ENCODE data around the gene DUSP8. TPM values are rescaled to one million over a fixed set of nuclear protein-coding genes. Genes with fewer than 3 reads are reported as not detected.
"Not testable (repeated sequence)": the region's sequence is repeated elsewhere in the genome, so short reads cannot be mapped to it uniquely, and the experiment has no call there.

DUSP8 gene
- total RNA-seq, 2 experiments from 2014 or later, result 1.5 to 2.1 TPM

DNA sequence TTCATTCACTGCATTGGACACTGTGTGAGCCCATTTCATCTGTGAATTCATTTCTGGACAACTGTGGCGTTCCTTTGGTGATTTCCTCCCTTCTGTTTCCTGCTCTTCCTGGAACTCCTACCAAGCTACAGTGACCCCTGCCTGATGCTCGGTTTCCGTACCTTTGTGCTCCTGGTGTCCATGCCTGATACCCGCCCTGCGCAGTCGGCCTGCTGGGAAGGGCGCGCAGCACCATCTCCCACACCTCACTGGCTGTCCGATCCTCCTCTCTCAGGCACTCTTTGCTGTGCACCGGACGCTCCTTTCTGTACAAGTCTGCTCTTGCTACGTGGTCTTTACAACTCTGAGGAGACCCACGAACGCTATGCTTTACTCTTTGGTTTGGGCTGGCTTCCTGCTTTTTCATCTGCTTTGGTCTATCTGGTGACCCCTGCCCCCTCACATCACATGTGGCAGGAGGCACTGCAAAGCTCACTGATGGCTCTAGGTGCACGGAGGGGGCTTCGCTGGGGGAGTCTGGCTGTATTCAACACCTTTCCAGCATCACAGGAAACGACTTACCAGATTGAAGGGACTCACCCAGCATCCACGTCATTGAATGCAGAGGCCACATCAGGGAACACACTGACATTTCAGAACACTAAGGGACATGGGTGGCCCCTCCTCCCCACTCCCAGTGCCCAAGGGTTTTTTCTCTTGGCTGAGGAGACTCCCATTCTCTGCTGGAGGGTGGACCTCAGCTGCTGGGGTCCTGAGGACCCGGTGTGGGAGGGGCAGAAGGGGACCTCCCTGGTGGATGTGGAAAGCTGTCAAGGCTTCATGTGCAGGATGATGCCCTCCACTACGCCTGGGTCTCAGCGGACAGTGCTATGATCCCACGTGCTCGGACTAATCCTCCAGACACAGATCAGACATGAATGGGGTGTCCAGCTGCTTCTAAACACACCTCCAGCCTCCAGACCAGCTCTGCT lies 58.5 kb downstream of the DUSP8 start:
- H3K9me3 Mint-ChIP-seq, result no peaks in the 10 kb centered on the region
- DNase-seq, result no peak
- H3K27ac Mint-ChIP-seq, result no peak overlapping the region
- no peak overlapping the region for H3K4me3 Mint-ChIP-seq
- H3K36me3 Mint-ChIP-seq, result no peaks in the 10 kb centered on the region
- peaks cover 41% of the 10 kb centered on the region for H3K4me1 Mint-ChIP-seq
- H3K27me3 Mint-ChIP-seq, result no peaks in the 10 kb centered on the region

- not testable (repeated sequence) for H3K27me3 Mint-ChIP-seq, H3K27ac Mint-ChIP-seq, H3K9me3 Mint-ChIP-seq, DNase-seq, H3K4me3 Mint-ChIP-seq, H3K36me3 Mint-ChIP-seq
- peaks cover 40% of the 10 kb centered on the region for H3K4me1 Mint-ChIP-seq
Observed at GRCh38 chr11:1512531-1513258, 59.4 kb downstream of the DUSP8 start.

GRCh38 chr11:1511937-1512496 lies 60.1 kb downstream of the DUSP8 start:
- no peaks in the 10 kb centered on the region for H3K27me3 Mint-ChIP-seq
- peaks cover 35% of the 10 kb centered on the region for H3K4me1 Mint-ChIP-seq
- H3K4me3 Mint-ChIP-seq, result no peak overlapping the region
- H3K36me3 Mint-ChIP-seq, result no peaks in the 10 kb centered on the region
- DNase-seq, result no peak
- no peaks in the 10 kb centered on the region for H3K9me3 Mint-ChIP-seq
- no peak overlapping the region for H3K27ac Mint-ChIP-seq

DNA sequence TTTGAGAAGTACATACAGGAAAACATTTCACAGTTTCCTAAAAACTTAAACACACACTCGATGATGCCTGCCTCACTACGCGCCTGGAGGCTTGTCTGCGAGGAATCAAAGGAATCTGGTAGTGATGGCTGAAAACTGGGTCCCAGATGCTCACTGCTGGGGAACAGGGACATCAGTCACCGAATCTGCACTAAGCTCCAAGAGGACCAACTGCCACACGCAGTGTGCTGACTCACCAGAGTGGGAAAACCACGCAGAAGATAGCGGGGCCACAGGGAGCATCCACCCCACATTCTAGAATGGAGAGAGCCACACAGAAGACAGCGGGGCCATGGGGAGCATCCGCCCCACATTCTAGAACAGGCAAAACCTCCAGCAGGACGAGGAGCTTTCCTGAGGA lies 61.1 kb downstream of the DUSP8 start:
- DNase-seq, result no peak
- Mint-ChIP-seq H3K27me3 (no peaks in the 10 kb centered on the region), H3K4me3 (no peak overlapping the region), H3K36me3 (no peaks in the 10 kb centered on the region), H3K4me1 (peaks cover 30% of the 10 kb centered on the region), H3K27ac (no peak overlapping the region), H3K9me3 (no peaks in the 10 kb centered on the region)

- DNase-seq, H3K36me3 Mint-ChIP-seq, H3K27me3 Mint-ChIP-seq, H3K4me3 Mint-ChIP-seq, H3K9me3 Mint-ChIP-seq, H3K27ac Mint-ChIP-seq: not testable (repeated sequence)
- peaks cover 29% of the 10 kb centered on the region for H3K4me1 Mint-ChIP-seq
Observed at GRCh38 chr11:1510351-1510750, 61.7 kb downstream of the DUSP8 start.

DNA sequence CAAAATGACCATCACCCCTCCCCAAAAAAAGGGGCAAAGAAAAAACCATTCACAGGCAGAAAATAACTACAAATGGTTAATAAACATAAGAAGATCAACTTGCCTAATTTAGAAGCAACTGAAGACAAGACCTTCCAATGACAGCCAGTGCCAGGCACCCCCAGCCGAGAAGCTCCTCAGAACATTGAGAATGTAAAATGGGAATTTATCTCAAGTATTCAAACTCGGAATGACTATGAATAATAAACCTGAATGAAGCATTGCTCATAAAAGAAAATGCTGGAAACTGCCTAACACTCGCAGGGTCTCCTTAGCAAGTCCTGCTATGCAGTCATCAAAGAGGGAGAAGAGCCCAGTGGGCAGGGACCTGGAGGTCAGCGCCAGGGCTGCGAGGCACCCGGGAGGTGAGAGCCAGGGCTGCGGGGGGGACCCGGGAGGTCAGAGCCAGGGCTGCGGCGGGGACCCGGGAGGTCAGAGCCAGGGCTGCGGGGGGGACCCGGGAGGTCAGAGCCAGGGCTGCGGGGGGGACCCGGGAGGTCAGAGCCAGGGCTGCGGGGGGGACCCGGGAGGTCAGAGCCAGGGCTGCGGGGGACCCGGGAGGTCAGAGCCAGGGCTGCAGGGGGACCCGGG lies 62.3 kb downstream of the DUSP8 start:
- Mint-ChIP-seq H3K27me3 (no peaks in the 10 kb centered on the region), H3K36me3 (no peaks in the 10 kb centered on the region), H3K9me3 (no peaks in the 10 kb centered on the region), H3K27ac (no peak overlapping the region), H3K4me1 (peaks cover 27% of the 10 kb centered on the region), H3K4me3 (no peak overlapping the region)
- no peak for DNase-seq

DNA sequence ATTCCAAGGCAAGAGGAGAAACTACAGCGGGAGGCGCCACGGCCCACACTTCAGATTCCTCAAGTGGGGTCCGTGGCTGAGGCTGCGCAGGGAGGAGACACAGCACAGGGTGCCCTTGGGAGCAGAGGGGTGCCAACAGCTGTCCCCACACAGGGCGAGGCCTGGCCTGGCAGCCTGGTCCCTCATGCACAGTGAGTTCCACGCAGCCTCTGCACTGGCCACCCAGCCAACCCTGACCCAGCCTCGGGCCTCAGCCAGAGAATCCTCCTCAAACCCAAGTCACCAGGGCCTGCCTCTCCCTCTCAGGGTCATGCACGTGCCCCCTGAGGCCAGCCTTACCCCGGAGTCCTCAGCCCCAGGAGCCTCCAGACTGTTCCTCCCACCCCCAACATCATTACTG lies 63.1 kb downstream of the DUSP8 start:
- H3K9me3 Mint-ChIP-seq, result no peaks in the 10 kb centered on the region

GRCh38 chr11:1508491-1508891 lies 63.6 kb downstream of the DUSP8 start:
- Mint-ChIP-seq H3K4me1 (peaks cover 25% of the 10 kb centered on the region), H3K9me3 (no peaks in the 10 kb centered on the region), H3K27me3 (no peaks in the 10 kb centered on the region), H3K36me3 (no peaks in the 10 kb centered on the region), H3K4me3 (no peak overlapping the region), H3K27ac (no peak overlapping the region)
- DNase-seq, result no peak

More for the DNA sequence above, 63.1 kb downstream of the DUSP8 start:
- no peaks in the 10 kb centered on the region for H3K36me3 Mint-ChIP-seq
- no peaks in the 10 kb centered on the region for H3K27me3 Mint-ChIP-seq
- H3K4me1 Mint-ChIP-seq, result peaks cover 27% of the 10 kb centered on the region
- no peak overlapping the region for H3K4me3 Mint-ChIP-seq
- DNase-seq, result no peak
- no peak overlapping the region for H3K27ac Mint-ChIP-seq

GRCh38 chr11:1507381-1508140 lies 64.5 kb downstream of the DUSP8 start:
- H3K4me1 Mint-ChIP-seq, result peaks cover 20% of the 10 kb centered on the region
- no peaks in the 10 kb centered on the region for H3K27me3 Mint-ChIP-seq
- H3K4me3 Mint-ChIP-seq, result no peak overlapping the region
- DNase-seq, result no peak
- no peaks in the 10 kb centered on the region for H3K9me3 Mint-ChIP-seq
- H3K36me3 Mint-ChIP-seq, result no peaks in the 10 kb centered on the region
- H3K27ac Mint-ChIP-seq, result no peak overlapping the region

DNA sequence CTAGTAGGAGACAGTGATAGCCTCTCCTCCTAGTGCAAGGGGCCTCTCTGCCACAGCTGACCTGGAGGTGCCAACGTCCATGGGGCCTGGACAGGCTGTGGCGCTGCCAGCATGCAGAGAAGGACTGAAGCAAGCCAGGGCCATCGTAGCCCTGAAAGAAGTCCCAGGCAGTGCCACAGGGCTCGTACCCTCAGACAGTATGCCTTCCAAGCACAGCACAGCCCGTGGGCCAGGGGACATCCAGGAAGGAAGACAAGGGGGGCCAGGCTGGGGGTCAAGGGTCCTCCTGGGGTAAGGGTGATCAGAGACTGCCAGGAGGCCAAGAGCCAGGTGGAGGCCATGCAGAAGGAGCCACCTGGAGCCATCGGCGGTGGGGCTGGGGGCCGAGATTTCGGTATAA lies 65.1 kb downstream of the DUSP8 start:
- Mint-ChIP-seq H3K4me1 (peaks cover 16% of the 10 kb centered on the region), H3K27ac (no peak overlapping the region), H3K4me3 (no peak overlapping the region), H3K27me3 (no peaks in the 10 kb centered on the region), H3K9me3 (no peaks in the 10 kb centered on the region), H3K36me3 (no peaks in the 10 kb centered on the region)
- no peak for DNase-seq

DNA sequence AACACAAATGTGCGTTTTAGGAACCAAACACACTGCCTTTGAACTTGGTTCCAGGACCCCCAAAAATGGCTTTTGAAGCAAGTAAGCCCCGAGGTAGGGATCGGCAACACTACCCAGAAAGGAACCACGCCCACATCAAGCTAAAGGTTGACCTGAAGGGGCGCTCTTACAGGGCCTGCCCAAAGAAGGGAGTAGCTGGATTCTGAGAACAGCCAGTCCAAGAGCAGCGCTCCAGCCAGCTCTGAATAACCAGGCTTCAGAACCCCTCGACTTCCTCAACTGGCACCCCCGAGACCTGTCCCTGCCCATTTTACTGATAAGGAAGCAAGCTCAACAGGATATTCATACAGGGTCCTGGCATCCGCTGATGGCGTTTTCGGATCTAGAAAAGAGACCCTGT lies 66.6 kb downstream of the DUSP8 start:
- DNase-seq, result no peak
- no peaks in the 10 kb centered on the region for H3K27me3 Mint-ChIP-seq
- no peak overlapping the region for H3K4me3 Mint-ChIP-seq
- H3K27ac Mint-ChIP-seq, result no peak overlapping the region
- peaks cover 12% of the 10 kb centered on the region for H3K4me1 Mint-ChIP-seq
- H3K36me3 Mint-ChIP-seq, result peaks cover 5% of the 10 kb centered on the region
- no peaks in the 10 kb centered on the region for H3K9me3 Mint-ChIP-seq

- H3K9me3 Mint-ChIP-seq, result no peaks in the 10 kb centered on the region
- peaks cover 12% of the 10 kb centered on the region for H3K4me1 Mint-ChIP-seq
- no peaks in the 10 kb centered on the region for H3K27me3 Mint-ChIP-seq
- H3K27ac Mint-ChIP-seq, result no peak overlapping the region
- H3K4me3 Mint-ChIP-seq, result no peak overlapping the region
- no peak for DNase-seq
- peaks cover 6% of the 10 kb centered on the region for H3K36me3 Mint-ChIP-seq
Observed at GRCh38 chr11:1504581-1505290, 67.3 kb downstream of the DUSP8 start.

GRCh38 chr11:1504138-1504537 lies 67.9 kb downstream of the DUSP8 start:
- Mint-ChIP-seq H3K9me3 (no peaks in the 10 kb centered on the region), H3K27me3 (no peaks in the 10 kb centered on the region), H3K27ac (no peak overlapping the region), H3K4me3 (no peak overlapping the region), H3K36me3 (peaks cover 8% of the 10 kb centered on the region), H3K4me1 (peaks cover 8% of the 10 kb centered on the region)
- DNase-seq, result no peak

All from activated naive CD8-positive, alpha-beta T cell treated with anti-CD3 and anti-CD28 coated beads for 36 hours (primary cell).